ENCODE results near the gene GSC2. TPM values are rescaled to one million over a fixed set of nuclear protein-coding genes. Genes with fewer than 3 reads are reported as not detected.
A peak's percentile ranks its signal among the peaks of the same experiment; 100 is the strongest.

Gene GSC2
- total RNA-seq, 1 donor from 2014 or later = not detected

DNA sequence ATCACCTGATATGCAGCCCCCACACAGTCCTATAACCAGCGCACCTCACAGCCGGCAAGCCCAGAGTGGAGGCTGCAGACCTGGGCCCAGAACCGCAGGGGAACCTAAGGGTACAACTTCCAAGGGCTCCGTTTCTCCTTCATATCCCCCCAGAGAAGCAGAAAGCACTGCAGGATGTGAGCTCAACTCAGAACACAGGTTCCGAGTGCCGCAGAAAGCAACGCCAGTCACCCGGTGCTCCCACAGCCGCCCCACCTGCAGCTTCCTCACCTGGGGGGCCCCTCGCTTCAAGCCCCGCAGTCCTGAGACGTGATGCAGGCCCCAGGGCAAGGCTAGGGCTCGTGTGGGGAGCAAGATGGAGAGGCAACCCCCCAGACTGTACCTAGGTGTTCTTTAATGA is 16.5 kb downstream of the GSC2 start:
- DNase-seq (ENCODE audit: low spot score) = no peak

GRCh38 chr22:19132693-19133400 is 17.2 kb downstream of the GSC2 start:
- DNase-seq (ENCODE audit: low spot score) = no peak

- no peak for DNase-seq (ENCODE audit: low spot score)
These were observed 17.9 kb downstream of the GSC2 start for GRCh38 chr22:19132153-19132552.

GRCh38 chr22:19131685-19132015 is 18.4 kb downstream of the GSC2 start:
- no peak for DNase-seq (ENCODE audit: low spot score)

DNA sequence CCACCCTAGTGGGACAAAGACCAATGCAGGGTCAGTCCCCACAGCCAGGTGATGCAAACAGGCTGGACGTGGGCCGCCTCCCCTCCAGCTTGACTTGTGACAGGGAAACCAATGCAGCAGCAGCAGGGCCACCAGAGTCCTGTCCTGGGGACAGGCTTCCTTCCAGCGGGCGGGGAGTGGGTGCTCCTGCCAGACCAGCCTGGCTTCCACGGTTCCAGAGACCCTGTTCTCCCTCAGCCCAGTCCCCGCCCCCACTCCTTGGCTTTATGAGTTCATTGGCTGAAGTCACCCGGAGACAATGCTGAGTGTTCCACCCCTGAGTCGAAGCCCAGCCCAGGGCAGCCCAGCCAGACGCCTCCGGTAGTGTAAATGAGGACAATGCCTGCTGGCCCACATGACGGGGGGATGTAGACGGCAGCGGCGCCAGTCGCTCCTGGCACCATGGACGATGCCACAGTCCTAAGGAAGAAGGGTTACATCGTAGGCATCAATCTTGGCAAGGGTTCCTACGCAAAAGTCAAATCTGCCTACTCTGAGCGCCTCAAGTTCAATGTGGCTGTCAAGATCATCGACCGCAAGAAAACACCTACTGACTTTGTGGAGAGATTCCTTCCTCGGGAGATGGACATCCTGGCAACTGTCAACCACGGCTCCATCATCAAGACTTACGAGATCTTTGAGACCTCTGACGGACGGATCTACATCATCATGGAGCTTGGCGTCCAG is 19.0 kb downstream of the GSC2 start, which contains the start of gene TSSK2:
Gene TSSK2 (plus strand): TSS at position 350 of the 726 bp plus-strand sequence. CDS start 92 bp downstream, at position 442.
- no peak for DNase-seq (ENCODE audit: low spot score)

DNA sequence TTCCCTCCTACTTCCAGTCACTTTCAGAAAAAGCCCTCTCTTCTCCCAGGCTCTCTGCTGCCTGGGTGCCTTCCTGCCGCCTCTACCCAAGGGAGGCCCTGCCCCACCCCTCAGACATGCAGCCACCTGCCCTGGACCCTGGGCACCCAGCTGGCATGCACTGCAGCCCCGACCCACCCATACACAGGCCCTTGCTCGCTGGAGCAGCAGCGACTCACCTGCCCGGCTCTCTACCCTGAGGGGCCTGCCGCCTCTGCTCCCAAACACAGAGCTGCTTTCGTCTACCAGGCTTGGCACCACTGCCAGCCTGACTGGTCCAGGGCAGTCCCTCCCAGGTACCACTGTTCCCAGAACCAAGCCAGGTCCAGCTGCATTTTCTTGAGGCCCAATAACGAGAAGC is 20.2 kb downstream of the GSC2 start:
- peak; percentile 71 for DNase-seq (ENCODE audit: low spot score)

- no peak for DNase-seq (ENCODE audit: low spot score)
These were observed 21.0 kb downstream of the GSC2 start for GRCh38 chr22:19128946-19129727.

DNA sequence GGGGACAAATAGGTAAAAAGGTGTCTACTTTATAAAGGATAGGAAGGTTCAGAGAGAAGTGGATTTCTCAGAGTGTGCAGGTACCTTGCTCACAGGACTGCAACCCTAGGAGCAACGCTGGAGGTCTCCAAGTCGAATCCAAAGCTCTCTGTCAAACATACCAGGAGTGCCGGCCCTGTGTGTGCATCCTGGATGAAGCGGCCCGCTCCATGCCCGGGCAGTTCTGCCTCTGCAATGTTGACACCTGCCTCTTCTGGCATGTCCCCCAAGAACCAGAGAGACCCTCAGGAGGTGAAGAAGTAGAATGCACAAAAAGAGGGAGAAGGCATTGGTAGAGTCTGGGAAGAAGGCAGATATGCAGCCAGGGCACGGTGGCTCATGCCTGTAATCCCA is 22.1 kb downstream of the GSC2 start:
- DNase-seq (ENCODE audit: low spot score) = no peak

DNA sequence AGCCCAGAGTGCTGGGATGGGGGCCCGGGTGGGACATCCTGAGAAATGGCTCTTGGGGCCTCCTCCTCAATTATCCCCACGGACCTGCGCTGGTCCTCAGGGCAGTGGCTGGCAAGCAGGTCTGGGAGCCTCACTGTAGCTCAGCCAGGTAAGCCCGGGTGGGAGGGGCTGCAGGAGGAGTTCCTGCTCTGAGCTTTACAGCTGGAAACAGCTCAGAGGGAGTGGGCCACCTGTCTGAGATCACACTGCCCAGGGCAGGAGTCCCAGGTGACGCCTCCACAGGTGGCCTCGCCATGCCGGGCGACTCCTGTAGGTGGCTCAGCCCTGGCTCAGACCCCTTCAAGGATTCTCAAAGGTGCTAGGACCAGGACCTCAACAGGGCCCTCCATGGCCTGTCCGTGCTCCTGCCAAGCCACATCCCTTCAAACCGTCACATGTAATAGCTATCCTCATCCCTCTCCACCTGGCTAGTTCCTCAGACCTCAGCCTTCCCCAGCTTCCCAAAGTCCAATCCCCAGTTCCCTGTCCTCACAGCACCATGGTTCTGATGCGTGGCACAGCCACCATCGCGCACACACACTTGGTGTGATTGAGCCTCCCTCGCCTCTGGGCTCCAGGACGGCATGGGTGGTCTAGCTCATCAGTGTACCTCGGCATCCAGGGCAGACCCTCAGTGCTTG is 22.6 kb downstream of the GSC2 start:
- DNase-seq (ENCODE audit: low spot score) = no peak

GRCh38 chr22:19126309-19127273 is 23.5 kb downstream of the GSC2 start:
- no peak for DNase-seq (ENCODE audit: low spot score)

DNA sequence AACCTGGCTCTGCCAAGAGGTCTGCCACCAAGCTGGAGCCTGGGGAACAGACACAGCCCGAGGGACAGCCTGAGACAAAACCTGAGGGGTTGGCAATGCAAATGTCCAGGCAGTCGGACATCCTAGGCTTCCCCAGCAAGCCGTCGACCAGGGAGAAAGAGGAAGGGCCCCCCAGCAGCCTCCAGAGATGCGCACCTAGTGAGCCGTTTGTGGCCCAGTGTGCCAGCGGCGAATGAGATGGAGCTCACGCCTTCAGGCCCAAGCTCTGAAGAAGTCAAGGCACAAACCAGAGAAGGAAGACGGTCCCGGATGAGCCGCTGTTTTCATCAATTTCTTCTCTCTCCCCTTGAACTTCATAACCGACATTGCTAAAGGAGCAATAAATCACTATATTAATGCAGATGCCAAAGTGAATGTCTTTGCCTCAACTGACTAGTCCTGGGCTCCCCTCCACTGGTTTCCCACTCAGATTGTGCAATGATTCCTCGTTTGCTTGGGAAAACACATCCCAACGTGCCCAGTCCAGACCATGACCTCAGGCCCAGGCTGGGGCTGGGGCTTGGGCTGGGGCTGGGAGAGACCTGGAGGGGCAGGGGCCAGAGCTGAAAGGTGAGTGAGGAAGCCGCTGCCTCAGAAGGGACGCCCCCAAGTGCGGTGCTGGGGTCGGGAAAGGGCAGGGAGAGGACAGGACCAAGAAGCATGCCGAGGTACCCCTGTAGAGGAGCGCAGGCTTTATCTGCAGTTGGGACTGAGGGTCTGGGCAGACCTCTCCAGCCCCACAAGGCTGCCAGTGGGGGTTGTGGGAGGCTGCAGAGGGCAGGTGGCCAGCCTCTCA is 24.4 kb downstream of the GSC2 start:
- DNase-seq (ENCODE audit: low spot score) = no peak

DNA sequence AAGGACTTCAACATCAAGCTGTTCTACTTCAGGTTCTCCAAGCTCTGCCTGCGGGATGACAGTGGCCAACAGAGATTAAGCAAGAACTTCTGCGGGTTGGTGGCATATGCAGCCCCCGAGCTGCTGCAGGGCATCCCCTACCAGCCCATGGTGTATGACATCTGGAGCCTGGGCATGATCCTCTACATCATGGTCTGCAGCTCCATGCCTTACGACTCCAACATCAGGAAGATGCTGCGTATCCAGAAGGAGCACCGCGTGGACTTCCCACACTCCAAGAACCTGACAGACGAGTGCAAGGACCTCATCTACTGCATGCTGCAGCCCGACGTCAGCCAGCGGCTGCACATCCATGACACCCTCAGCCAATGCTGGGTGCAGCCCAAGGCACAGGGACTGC is 25.1 kb downstream of the GSC2 start:
- DNase-seq (ENCODE audit: low spot score) = no peak

DNA sequence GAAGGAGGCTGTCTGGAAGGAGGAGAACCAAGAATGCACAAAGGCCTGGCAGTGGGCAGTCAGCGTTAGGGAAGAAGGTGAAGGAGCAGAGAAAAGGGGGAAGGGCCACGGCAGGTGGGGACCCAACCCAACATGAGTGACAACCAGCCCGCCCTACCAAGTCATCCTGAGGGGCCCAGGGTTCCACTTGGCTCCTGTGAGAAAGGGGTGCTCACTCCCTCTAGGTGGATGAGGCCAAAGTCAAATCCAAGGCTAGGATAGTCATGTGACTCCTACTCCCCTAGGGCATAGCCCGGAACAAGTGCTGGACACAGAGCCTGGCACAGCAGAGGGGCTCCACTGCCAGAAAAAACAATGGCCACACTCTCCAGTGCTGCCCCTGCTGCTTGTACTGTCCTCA is 25.7 kb downstream of the GSC2 start:
- no peak for DNase-seq (ENCODE audit: low spot score)

GRCh38 chr22:19123936-19124335 is 26.2 kb downstream of the GSC2 start:
- no peak for DNase-seq (ENCODE audit: low spot score)

- DNase-seq (ENCODE audit: low spot score) = no peak
These were observed 27.2 kb downstream of the GSC2 start for GRCh38 chr22:19122752-19123492.

DNA sequence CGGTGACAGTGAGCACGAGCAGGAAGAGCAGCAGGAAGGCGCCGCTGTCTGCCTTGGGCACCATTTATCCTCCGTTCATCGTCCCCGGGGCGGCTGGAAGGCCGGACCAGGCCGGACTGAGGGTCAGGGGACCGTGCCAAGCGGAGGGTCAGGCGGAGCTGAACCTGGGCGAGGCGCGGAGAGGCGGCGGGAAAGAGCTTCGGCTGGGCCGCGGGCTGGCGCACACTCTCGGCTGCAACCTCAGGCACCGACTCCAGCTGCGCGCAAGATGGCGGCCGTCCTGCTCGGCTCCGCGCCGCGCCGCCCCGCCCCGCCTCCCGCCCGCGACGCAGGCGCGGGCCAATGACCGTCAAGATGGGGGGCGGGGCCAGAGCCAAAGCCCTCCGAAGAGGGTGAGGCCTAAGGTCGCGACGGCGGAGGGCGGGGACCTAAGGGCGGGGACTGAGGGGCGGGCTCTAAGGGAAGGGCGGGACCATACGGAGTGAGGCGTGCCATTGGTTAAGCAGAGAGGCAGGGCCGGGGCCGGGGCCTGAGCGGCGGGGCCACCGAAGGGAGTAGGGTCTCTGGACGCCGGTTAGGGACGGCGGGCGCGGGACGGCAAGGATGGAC is 27.8 kb downstream of the GSC2 start, which contains the start of gene DGCR2:
Gene DGCR2 (minus strand): TSS at position 270 of the 609 bp plus-strand sequence. CDS start 206 bp downstream, at position 64.
- DNase-seq (ENCODE audit: low spot score) = peak; percentile 97

GRCh38 chr22:19121631-19122142 is 28.4 kb downstream of the GSC2 start:
- DNase-seq (ENCODE audit: low spot score) = peak; percentile 56
